AG04449 (cell line): ENCODE data around the gene LRP1B.

Experiments
- CTCF ChIA-PET: fragments of 350-600 bp; formaldehyde crosslinking; extraction: SDS; loops from one replicate; lab custom pipeline; 2021; ENCODE audit warnings: antibody characterized with exemption; lab: Yijun Ruan, JAX
- POLR2A ChIA-PET: fragments of 400-600, 350-600 bp; formaldehyde crosslinking; extraction: SDS; loops from one replicate; lab custom pipeline; 2020; ENCODE audit warnings: antibody characterized with exemption, inconsistent platforms; lab: Yijun Ruan, JAX
- DNase-seq: peaks from one replicate; pipeline ENCODE4 v3.0.0-alpha.2; 2010; ENCODE audit warnings: low read depth, low spot score
- H3K4me3 ChIP-seq: 2 replicates; pipeline ENCODE4 v1.5.1; 2011; ENCODE audit warnings: low read depth, mild to moderate bottlenecking, control low read depth, low read length
- CTCF ChIP-seq: IDR thresholded peaks from one replicate; pipeline ENCODE4 v1.5.1; 2011; ENCODE audit warnings: mild to moderate bottlenecking, moderate library complexity, low read length, control low read depth, inconsistent platforms; ENCODE audit not compliant: insufficient read depth; ENCODE audit errors: missing control alignments

LRP1B gene

GRCh38 chr2:141630407-141630930, 500.3 kb downstream of the LRP1B start:
- CTCF ChIA-PET = no interaction called here
- DNase-seq = no peak

GRCh38 chr2:141620372-141620771, 510.4 kb downstream of the LRP1B start:
- DNase-seq = no peak
- CTCF ChIA-PET = no interaction called here
- POLR2A ChIA-PET = no interaction called here

More at GRCh38 chr2:141630407-141630930, 500.3 kb downstream of the LRP1B start:
- no peak for TF ChIP-seq CTCF
- POLR2A ChIA-PET = no interaction called here
- H3K4me3 ChIP-seq = no peak overlapping the region

GRCh38 chr2:141618457-141618856, 512.4 kb downstream of the LRP1B start:
- TF ChIP-seq CTCF = no peak
- no peak for DNase-seq
- ChIA-PET POLR2A (no interaction called here), CTCF (no interaction called here)
- no peak overlapping the region for H3K4me3 ChIP-seq

More at GRCh38 chr2:141620372-141620771, 510.4 kb downstream of the LRP1B start:
- TF ChIP-seq CTCF = no peak
- H3K4me3 ChIP-seq = no peak overlapping the region

GRCh38 chr2:141611981-141612380, 518.8 kb downstream of the LRP1B start:
- ChIA-PET CTCF (no interaction called here), POLR2A (no interaction called here)
- DNase-seq = no peak
- H3K4me3 ChIP-seq = no peak overlapping the region
- no peak for TF ChIP-seq CTCF

GRCh38 chr2:141611176-141611571, 519.6 kb downstream of the LRP1B start:
- H3K4me3 ChIP-seq = no peak overlapping the region
- ChIA-PET CTCF (no interaction called here), POLR2A (no interaction called here)
- no peak for TF ChIP-seq CTCF
- no peak for DNase-seq

GRCh38 chr2:141610564-141611175, 520.1 kb downstream of the LRP1B start:
- ChIA-PET POLR2A (no interaction called here), CTCF (no interaction called here)
- no peak for DNase-seq
- no peak for TF ChIP-seq CTCF
- H3K4me3 ChIP-seq = no peak overlapping the region
